HG03135 (cell line): ENCODE measurements around the gene SMARCA2.

Source experiments
- ATAC-seq: cut with Tn5 transposase; IDR thresholded peaks from one replicate; pipeline ENCODE4 v1.9.1; 2021; ENCODE audit warnings: mild to moderate bottlenecking, moderate library complexity; ENCODE audit not compliant: unreplicated experiment

SMARCA2 gene

GRCh38 chr9:2199999-2200796 lies 185.1 kb downstream of the SMARCA2 start:
- no peak for ATAC-seq

- ATAC-seq, result no peak
These were observed 193.3 kb downstream of the SMARCA2 start for GRCh38 chr9:2208465-2208864.

GRCh38 chr9:2208991-2209390 lies 193.8 kb downstream of the SMARCA2 start:
- no peak for ATAC-seq

GRCh38 chr9:2209400-2209799 lies 194.3 kb downstream of the SMARCA2 start:
- ATAC-seq, result no peak

GRCh38 chr9:2210201-2210600 lies 195.1 kb downstream of the SMARCA2 start:
- no peak for ATAC-seq

GRCh38 chr9:2213830-2214468 lies 198.8 kb downstream of the SMARCA2 start:
- ATAC-seq, result no peak

GRCh38 chr9:2214707-2215106 lies 199.6 kb downstream of the SMARCA2 start:
- no peak for ATAC-seq

- ATAC-seq, result no peak
These were observed 200.8 kb downstream of the SMARCA2 start for GRCh38 chr9:2215921-2216441.

GRCh38 chr9:2216591-2216990 lies 201.4 kb downstream of the SMARCA2 start:
- ATAC-seq, result no peak

- ATAC-seq, result no peak
These were observed 202.4 kb downstream of the SMARCA2 start for GRCh38 chr9:2217540-2217939.

GRCh38 chr9:2220036-2220435 lies 204.9 kb downstream of the SMARCA2 start:
- no peak for ATAC-seq

- ATAC-seq, result no peak
These were observed 212.2 kb downstream of the SMARCA2 start for GRCh38 chr9:2227144-2227867.

GRCh38 chr9:2228132-2228531 lies 213.0 kb downstream of the SMARCA2 start:
- ATAC-seq, result no peak

- ATAC-seq, result no peak
These were observed 213.5 kb downstream of the SMARCA2 start for GRCh38 chr9:2228641-2229040.

GRCh38 chr9:2229109-2229721 lies 214.1 kb downstream of the SMARCA2 start:
- ATAC-seq, result peak; percentile 67

GRCh38 chr9:2230362-2230761 lies 215.2 kb downstream of the SMARCA2 start:
- ATAC-seq, result no peak

GRCh38 chr9:2231101-2231500 lies 216.0 kb downstream of the SMARCA2 start:
- ATAC-seq, result no peak

GRCh38 chr9:2231829-2232228 lies 216.7 kb downstream of the SMARCA2 start:
- ATAC-seq, result no peak

- ATAC-seq, result no peak
These were observed 218.1 kb downstream of the SMARCA2 start for GRCh38 chr9:2233274-2233673.

GRCh38 chr9:2234371-2234893 lies 219.3 kb downstream of the SMARCA2 start:
- no peak for ATAC-seq

- no peak for ATAC-seq
These were observed 220.5 kb downstream of the SMARCA2 start for GRCh38 chr9:2235623-2236022.
